GM12891 (cell line): Measurements from ENCODE around the gene UGT1A4.

Source experiments
- DNase-seq: peaks from one replicate; pipeline ENCODE4 v3.0.0; 2011; ENCODE audit warnings: low spot score; ENCODE audit not compliant: insufficient read length
- FAIRE-seq: peaks from 2 replicates; lab custom pipeline; 2011; peaks lifted over from hg19 to GRCh38; lab: Jason Lieb, UNC
- PAX5 ChIP-seq: IDR thresholded peaks from 2 replicates; pipeline ENCODE4 v1.6.1; 2011; ENCODE audit warnings: low read length, moderate library complexity, mild to moderate bottlenecking; ENCODE audit not compliant: insufficient read depth, severe bottlenecking
- POLR2A ChIP-seq: IDR thresholded peaks from 2 replicates; pipeline ENCODE4 v1.6.1; 2011; ENCODE audit warnings: low read depth, low read length, control low read depth
- POLR2AphosphoS5 ChIP-seq: IDR thresholded peaks from 2 replicates; pipeline ENCODE4 v1.6.1; 2011; ENCODE audit warnings: low read depth, low read length, control low read depth
- POU2F2 ChIP-seq: IDR thresholded peaks from 2 replicates; pipeline ENCODE4 v1.6.1; 2011; ENCODE audit warnings: low read depth, mild to moderate bottlenecking, control low read depth, low read length, moderate library complexity
- SPI1 ChIP-seq: IDR thresholded peaks from 2 replicates; pipeline ENCODE4 v1.6.1; 2011; ENCODE audit warnings: low read depth, low read length, control low read depth
- TAF1 ChIP-seq: IDR thresholded peaks from 2 replicates; pipeline ENCODE4 v1.6.1; 2011; ENCODE audit warnings: low read depth, low read length, control low read depth

UGT1A4 gene

GRCh38 chr2:233780771-233781170, 62.2 kb downstream of the UGT1A4 start:
- TF ChIP-seq TAF1 (no peak), POLR2AphosphoS5 (no peak), POLR2A (no peak), SPI1 (no peak)
- DNase-seq (no peak), FAIRE-seq (no peak)

GRCh38 chr2:233789554-233789953, 71.0 kb downstream of the UGT1A4 start:
- TF ChIP-seq SPI1: no peak
- no peak for TF ChIP-seq POU2F2
- no peak for TF ChIP-seq POLR2AphosphoS5
- no peak for TF ChIP-seq TAF1
- no peak for TF ChIP-seq PAX5
- no peak for TF ChIP-seq POLR2A
- no peak for FAIRE-seq
- DNase-seq: no peak

GRCh38 chr2:233791151-233791882, 72.8 kb downstream of the UGT1A4 start:
- TF ChIP-seq PAX5 (no peak), POLR2AphosphoS5 (no peak), SPI1 (no peak), POLR2A (no peak), POU2F2 (no peak), TAF1 (no peak)
- FAIRE-seq: no peak
- DNase-seq: no peak

- no peak for FAIRE-seq
- TF ChIP-seq POU2F2 (no peak), TAF1 (no peak), PAX5 (no peak), SPI1 (no peak), POLR2A (no peak), POLR2AphosphoS5 (no peak)
- DNase-seq: no peak
Observed at GRCh38 chr2:233791883-233792329, 73.4 kb downstream of the UGT1A4 start.

GRCh38 chr2:233792720-233793119, 74.2 kb downstream of the UGT1A4 start:
- no peak for TF ChIP-seq PAX5
- no peak for FAIRE-seq

GRCh38 chr2:233793465-233794127, 75.1 kb downstream of the UGT1A4 start:
- TF ChIP-seq POLR2A (no peak), PAX5 (no peak)
- FAIRE-seq (no peak), DNase-seq (no peak)

More at GRCh38 chr2:233792720-233793119, 74.2 kb downstream of the UGT1A4 start:
- no peak for DNase-seq

- no peak for FAIRE-seq
- TF ChIP-seq SPI1 (no peak), POU2F2 (no peak), POLR2AphosphoS5 (no peak), TAF1 (no peak), PAX5 (no peak), POLR2A (no peak)
Observed at GRCh38 chr2:233794128-233794658, 75.7 kb downstream of the UGT1A4 start.

GRCh38 chr2:233795735-233796171, 77.2 kb downstream of the UGT1A4 start:
- no peak for DNase-seq
- TF ChIP-seq POLR2A (no peak), SPI1 (no peak), POU2F2 (no peak), TAF1 (no peak), PAX5 (no peak), POLR2AphosphoS5 (no peak)
- no peak for FAIRE-seq

More at GRCh38 chr2:233794128-233794658, 75.7 kb downstream of the UGT1A4 start:
- DNase-seq: no peak

- TF ChIP-seq PAX5 (no peak), POLR2A (no peak), SPI1 (no peak), TAF1 (no peak), POU2F2 (no peak), POLR2AphosphoS5 (no peak)
- FAIRE-seq (no peak), DNase-seq (no peak)
Observed at GRCh38 chr2:233796254-233796653, 77.7 kb downstream of the UGT1A4 start.
